Naive thymus-derived CD4-positive, alpha-beta T cell (primary cell): ENCODE results near the gene MAP1LC3B2. TPM values are rescaled to one million over a fixed set of nuclear protein-coding genes. Genes with fewer than 3 reads are reported as not detected.

ENCODE experiments used
- ATAC-seq: fragments of 150-1000 bp; cut with Tn5 transposase; 2 replicates; pipeline ENCODE4 v1.10.0; 2021; ENCODE audit warnings: mild to moderate bottlenecking, moderate library complexity
- CTCF ChIA-PET: fragments of 350-600 bp; sonication (Branson Sonifier 250); formaldehyde crosslinking; loops from one replicate; lab custom pipeline; 2021; ENCODE audit warnings: antibody characterized with exemption; lab: Charles Lee
- POLR2A ChIA-PET: fragments of 350-600 bp; sonication (Branson Sonifier 250); formaldehyde crosslinking; loops from one replicate; lab custom pipeline; 2021; ENCODE audit warnings: antibody characterized with exemption, inconsistent platforms; lab: Charles Lee
- DNase-seq, 9 donors: peaks; one replicate each; pipeline versions ENCODE4 v3.0.0 to v3.0.0-alpha.2; 2020 to 2022; ENCODE audit warnings: mixed read lengths in 1 of 9
- H3K27ac ChIP-seq: one replicate; pipeline ENCODE4 v1.7.0; 2013; ENCODE audit warnings: mild to moderate bottlenecking, low read depth, low read length, moderate library complexity
- H3K27me3 ChIP-seq, 2 donors: one replicate each; pipeline ENCODE4 v1.7.0; 2013; ENCODE audit warnings: low read length in 2 of 2, mild to moderate bottlenecking in 2 of 2, moderate library complexity in 2 of 2; ENCODE audit not compliant: control insufficient read depth in 2 of 2, insufficient read depth in 2 of 2
- H3K36me3 ChIP-seq, 3 experiments: 1 replicate in 2 of 3; 2 replicates in 1 of 3; pipeline ENCODE4 v1.7.0; 2013; ENCODE audit warnings: low read length in 3 of 3, mild to moderate bottlenecking in 3 of 3, moderate library complexity in 1 of 3; ENCODE audit not compliant: insufficient read depth in 3 of 3, control insufficient read depth in 2 of 3
- H3K4me1 ChIP-seq, 2 donors: one replicate each; pipeline ENCODE4 v1.7.0; 2013; ENCODE audit warnings: low read length in 2 of 2, mild to moderate bottlenecking in 2 of 2, moderate library complexity in 1 of 2; ENCODE audit not compliant: control insufficient read depth in 2 of 2, insufficient read depth in 2 of 2
- H3K4me3 ChIP-seq: 2 replicates; pipeline ENCODE4 v1.7.0; 2013; ENCODE audit warnings: mild to moderate bottlenecking, low read length
- H3K9me3 ChIP-seq, 3 experiments: 1 replicate in 2 of 3; 2 replicates in 1 of 3; pipeline ENCODE4 v1.7.0; 2013; ENCODE audit warnings: low read length in 3 of 3; ENCODE audit not compliant: control insufficient read depth in 2 of 3
- H3K27ac Mint-ChIP-seq, 9 donors: one replicate each; pipeline ENCODE4 v1.8.0; 2020 to 2022; ENCODE audit warnings: mixed read lengths in 9 of 9, mild to moderate bottlenecking in 8 of 9, moderate library complexity in 5 of 9, inconsistent platforms in 2 of 9
- H3K27me3 Mint-ChIP-seq, 5 donors: one replicate each; pipeline ENCODE4 v1.8.0; 2021 to 2022; ENCODE audit warnings: mixed read lengths in 5 of 5, mild to moderate bottlenecking in 1 of 5
- H3K36me3 Mint-ChIP-seq, 5 donors: one replicate each; pipeline ENCODE4 v1.8.0; 2020 to 2022; ENCODE audit warnings: mixed read lengths in 5 of 5, mild to moderate bottlenecking in 3 of 5, inconsistent platforms in 1 of 5
- H3K4me1 Mint-ChIP-seq, 7 donors: one replicate each; pipeline ENCODE4 v1.8.0; 2020 to 2022; ENCODE audit warnings: mixed read lengths in 7 of 7, mild to moderate bottlenecking in 3 of 7, inconsistent platforms in 1 of 7
- H3K4me3 Mint-ChIP-seq, 10 donors: one replicate each; pipeline ENCODE4 v1.8.0; 2020 to 2022; ENCODE audit warnings: mild to moderate bottlenecking in 10 of 10, mixed read lengths in 10 of 10, moderate library complexity in 6 of 10, inconsistent platforms in 2 of 10
- H3K9me3 Mint-ChIP-seq, 11 donors: one replicate each; pipeline ENCODE4 v1.8.0; 2020 to 2022; ENCODE audit warnings: mixed read lengths in 11 of 11, mild to moderate bottlenecking in 4 of 11, inconsistent platforms in 1 of 11, moderate library complexity in 1 of 11
- intact Hi-C, 2 donors: fragments of 100-400 bp; cut with micrococcal nuclease; formaldehyde crosslinking; loops; one replicate each; pipeline ENCODE4 v1.15.1; 2023
- polyA plus RNA-seq, 2 donors: library from polyadenylated mRNA; unstranded; fragments of 300-500 nt; fragmentation: Illumina TruSeq; gene quantifications; one replicate each; pipeline ENCODE4 v1.2.3, GENCODE V29; 2021
- total RNA-seq, 6 experiments: library from RNA in 5 of 6; stranded (reverse) in 5 of 6; gene quantifications; 1 replicate in 5 of 6; 2 replicates in 1 of 6; pipeline ENCODE4 v1.2.3 and lab custom pipeline; 2021 to 2026

MAP1LC3B2 gene
- total and polyA plus RNA-seq, 7 experiments from 2014 or later = 0.48 to 6.6 (median 1.7) TPM

GRCh38 chr12:116624516-116624915 lies 65.3 kb downstream of the MAP1LC3B2 start:
- Histone ChIP-seq H3K9me3 (no peaks in the 10 kb centered on the region), H3K36me3 (no peaks in the 10 kb centered on the region), H3K4me1 (no peaks in the 10 kb centered on the region), H3K4me3 (no peak overlapping the region), H3K27ac (no peak overlapping the region), H3K27me3 (no peaks in the 10 kb centered on the region)
- DNase-seq = no peak
- ChIA-PET CTCF (interaction anchor here (0.6 kb wide), 1 partner anchor 1174 kb away, joined by 3 read pairs; no protein-coding TSS in a partner anchor), POLR2A (no interaction called here)
- intact Hi-C loops = no loop called here
- H3K27ac Mint-ChIP-seq = no peak overlapping the region
- H3K4me3 Mint-ChIP-seq = no peak overlapping the region
- peaks cover 0 to 5% (median 0%) of the 10 kb centered on the region in 5 donors for H3K36me3 Mint-ChIP-seq
- peaks cover 0 to 24% (median 19%) of the 10 kb centered on the region in 5 donors for H3K27me3 Mint-ChIP-seq
- no peak for ATAC-seq
- H3K4me1 Mint-ChIP-seq = peaks cover 0 to 4% (median 0%) of the 10 kb centered on the region in 7 donors
- H3K9me3 Mint-ChIP-seq = peaks cover 7 to 19% (median 14%) of the 10 kb centered on the region in 11 donors

GRCh38 chr12:116626153-116626552 lies 67.0 kb downstream of the MAP1LC3B2 start:
- ATAC-seq = no peak
- H3K4me3 Mint-ChIP-seq = no peak overlapping the region
- CTCF ChIA-PET = no interaction called here

More at GRCh38 chr12:116626153-116626552, 67.0 kb downstream of the MAP1LC3B2 start:
- intact Hi-C loops = no loop called here
- H3K4me1 ChIP-seq = no peaks in the 10 kb centered on the region
- no peaks in the 10 kb centered on the region for H3K9me3 ChIP-seq
- POLR2A ChIA-PET = no interaction called here
- H3K27me3 ChIP-seq = no peaks in the 10 kb centered on the region
- Mint-ChIP-seq H3K27ac (no peak overlapping the region), H3K36me3 (peaks cover 0 to 5% (median 0%) of the 10 kb centered on the region in 5 donors), H3K4me1 (peaks cover 0 to 2% (median 0%) of the 10 kb centered on the region in 7 donors), H3K27me3 (peaks cover 0 to 19% (median 17%) of the 10 kb centered on the region in 5 donors), H3K9me3 (peaks cover 7 to 18% (median 12%) of the 10 kb centered on the region in 11 donors)
- no peak for DNase-seq
- no peaks in the 10 kb centered on the region for H3K36me3 ChIP-seq
- no peak overlapping the region for H3K27ac ChIP-seq
- no peak overlapping the region for H3K4me3 ChIP-seq

Other genes starting within 250 kb of the MAP1LC3B2 start
- gene SPRING1, start 178.7 kb downstream of the MAP1LC3B2 start, total RNA-seq = 10 to 100 TPM; 12.1 to 29.5 (median 25.4) TPM
- 10 to 100 TPM; 13.6 to 23.5 TPM for gene SPRING1, start 178.7 kb downstream of the MAP1LC3B2 start, polyA plus RNA-seq
- 1 to 10 TPM; 5.4 to 8.3 (median 7.4) TPM for gene RNFT2, start 178.9 kb downstream of the MAP1LC3B2 start, total RNA-seq
- 1 to 10 TPM; 1.2 to 1.8 TPM for gene RNFT2, start 178.9 kb downstream of the MAP1LC3B2 start, polyA plus RNA-seq